NCI-H2227 treated with DMSO at 0.1 percent for 48 hours (cell line): ENCODE results near the gene REXO1.
A peak's percentile ranks its signal among the peaks of the same experiment; 100 is the strongest.
"Not testable (repeated sequence)": the region's sequence is repeated elsewhere in the genome, so short reads cannot be mapped to it uniquely, and the experiment has no call there.

Experiments
- DNase-seq: peaks from one replicate; lab custom pipeline; 2025; lab: John Stamatoyannopoulos, UW

REXO1 gene

GRCh38 chr19:1876496-1877279 is 28.4 kb upstream of the REXO1 start:
- DNase-seq: not testable (repeated sequence)

GRCh38 chr19:1875646-1876495 is 27.6 kb upstream of the REXO1 start:
- peak; percentile 51 for DNase-seq

GRCh38 chr19:1875265-1875645 is 27.0 kb upstream of the REXO1 start:
- not testable (repeated sequence) for DNase-seq

- no peak for DNase-seq
Observed at GRCh38 chr19:1874554-1875185, 26.4 kb upstream of the REXO1 start.

GRCh38 chr19:1873524-1874473 is 25.5 kb upstream of the REXO1 start:
- DNase-seq: no peak

- no peak for DNase-seq
Observed at GRCh38 chr19:1872807-1873523, 24.7 kb upstream of the REXO1 start.

- DNase-seq: no peak
Observed at GRCh38 chr19:1871630-1872029, 23.3 kb upstream of the REXO1 start.

- no peak for DNase-seq
Observed at GRCh38 chr19:1871140-1871597, 22.9 kb upstream of the REXO1 start.

GRCh38 chr19:1868971-1869370 is 20.7 kb upstream of the REXO1 start:
- no peak for DNase-seq

- DNase-seq: no peak
Observed at GRCh38 chr19:1867349-1867724, 19.1 kb upstream of the REXO1 start.

GRCh38 chr19:1866693-1867348 is 18.5 kb upstream of the REXO1 start:
- no peak for DNase-seq

- no peak for DNase-seq
Observed at GRCh38 chr19:1865172-1866010, 17.1 kb upstream of the REXO1 start.

GRCh38 chr19:1864480-1865171 is 16.3 kb upstream of the REXO1 start:
- no peak for DNase-seq

GRCh38 chr19:1863638-1864479 is 15.6 kb upstream of the REXO1 start:
- peak; percentile 82 for DNase-seq

- DNase-seq: no peak
Observed at GRCh38 chr19:1863328-1863637, 15.0 kb upstream of the REXO1 start, which contains the start of gene KLF16. Gene KLF16, minus strand, starts transcription at chr19:1863579. Its CDS starts 82 bp downstream, at chr19:1863497.

- no peak for DNase-seq
Observed at GRCh38 chr19:1862424-1863327, 14.4 kb upstream of the REXO1 start.

- no peak for DNase-seq
Observed at GRCh38 chr19:1862068-1862423, 13.8 kb upstream of the REXO1 start.
